Activated naive CD4-positive, alpha-beta T cell treated with anti-CD3 and anti-CD28 coated beads, Interleukin-2, amount 50 U/mL, for 72 hours (primary cell): ENCODE measurements around the gene RAP1GAP2. TPM values are rescaled to one million over a fixed set of nuclear protein-coding genes. Genes with fewer than 3 reads are reported as not detected.

ENCODE experiments used
- ATAC-seq, 2 donors: fragments of 150-1000 bp; cut with Tn5 transposase; 2 replicates each; pipeline ENCODE4 v1.10.0; 2021; ENCODE audit warnings: mild to moderate bottlenecking in 2 of 2, moderate library complexity in 2 of 2
- DNase-seq, 2 donors: peaks; one replicate each; pipeline ENCODE4 v3.0.0; 2021 to 2022; ENCODE audit warnings: low spot score in 2 of 2
- H3K27ac Mint-ChIP-seq, 2 donors: one replicate each; pipeline ENCODE4 v1.8.0; 2022; ENCODE audit warnings: mild to moderate bottlenecking in 2 of 2, mixed read lengths in 2 of 2
- H3K36me3 Mint-ChIP-seq, 2 donors: one replicate each; pipeline ENCODE4 v1.8.0; 2022; ENCODE audit warnings: mixed read lengths in 2 of 2
- H3K9me3 Mint-ChIP-seq, 2 donors: one replicate each; pipeline ENCODE4 v1.8.0; 2022; ENCODE audit warnings: mixed read lengths in 2 of 2
- total RNA-seq, 2 donors: library from RNA; stranded (reverse); gene quantifications; one replicate each; pipeline ENCODE4 v1.2.3, GENCODE V29; 2022

RAP1GAP2 gene
- total RNA-seq, 2 donors from 2014 or later, result 0.29 to 0.50 TPM

DNA sequence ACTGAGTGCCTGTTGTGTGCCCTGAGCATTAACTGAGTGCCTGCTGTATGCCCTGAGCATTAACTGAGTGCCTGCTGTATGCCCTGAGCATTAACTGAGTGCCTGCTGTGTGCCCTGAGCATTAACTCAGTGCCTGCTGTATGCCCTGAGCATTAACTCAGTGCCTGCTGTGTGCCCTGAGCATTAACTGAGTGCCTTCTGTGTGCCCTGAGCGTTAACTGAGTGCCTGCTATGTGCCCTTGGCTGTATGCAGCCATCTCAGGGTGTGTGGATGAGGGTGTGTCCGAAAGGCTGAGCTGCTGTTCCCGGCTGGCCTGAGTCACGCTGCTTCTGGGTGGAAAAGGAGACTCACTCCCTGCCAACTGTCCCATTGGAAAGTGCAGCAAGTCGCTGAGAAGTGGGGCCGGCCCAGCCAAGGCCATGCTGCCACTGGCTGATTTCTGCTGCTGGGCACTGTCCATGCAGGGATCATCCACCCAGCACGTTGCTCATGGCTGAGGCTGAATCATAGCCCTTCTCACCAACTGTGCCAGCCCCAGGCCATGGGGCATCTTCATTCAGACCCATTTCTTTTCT lies 153.3 kb downstream of the RAP1GAP2 start:
- H3K36me3 Mint-ChIP-seq, result no peaks in the 10 kb centered on the region
- ATAC-seq (no peak), DNase-seq (no peak)

DNA sequence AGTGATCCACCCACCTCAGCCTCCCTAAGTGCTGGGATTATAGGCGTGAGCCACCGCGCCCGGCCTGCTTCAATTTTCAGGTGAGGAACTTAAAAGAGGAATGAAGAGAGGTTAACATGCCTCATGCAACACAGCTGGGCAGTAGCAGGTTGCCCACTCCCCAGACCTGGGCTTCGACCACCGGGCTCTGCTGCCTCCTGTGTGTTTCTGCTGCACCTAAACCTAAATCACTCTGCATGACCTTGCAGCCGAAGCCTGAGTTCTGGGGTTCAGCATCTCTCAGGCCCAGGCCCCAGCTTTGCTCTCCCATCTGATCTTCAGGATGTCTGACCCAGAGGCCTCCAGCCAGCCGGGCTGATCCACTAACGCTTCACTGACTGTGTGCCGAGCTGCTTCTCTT lies 154.6 kb downstream of the RAP1GAP2 start:
- ATAC-seq, result no peak
- Mint-ChIP-seq H3K27ac (no peak overlapping the region), H3K9me3 (no peaks in the 10 kb centered on the region), H3K36me3 (no peaks in the 10 kb centered on the region)
- DNase-seq, result no peak

More for the DNA sequence above, 153.3 kb downstream of the RAP1GAP2 start:
- no peaks in the 10 kb centered on the region for H3K9me3 Mint-ChIP-seq
- no peak overlapping the region for H3K27ac Mint-ChIP-seq

DNA sequence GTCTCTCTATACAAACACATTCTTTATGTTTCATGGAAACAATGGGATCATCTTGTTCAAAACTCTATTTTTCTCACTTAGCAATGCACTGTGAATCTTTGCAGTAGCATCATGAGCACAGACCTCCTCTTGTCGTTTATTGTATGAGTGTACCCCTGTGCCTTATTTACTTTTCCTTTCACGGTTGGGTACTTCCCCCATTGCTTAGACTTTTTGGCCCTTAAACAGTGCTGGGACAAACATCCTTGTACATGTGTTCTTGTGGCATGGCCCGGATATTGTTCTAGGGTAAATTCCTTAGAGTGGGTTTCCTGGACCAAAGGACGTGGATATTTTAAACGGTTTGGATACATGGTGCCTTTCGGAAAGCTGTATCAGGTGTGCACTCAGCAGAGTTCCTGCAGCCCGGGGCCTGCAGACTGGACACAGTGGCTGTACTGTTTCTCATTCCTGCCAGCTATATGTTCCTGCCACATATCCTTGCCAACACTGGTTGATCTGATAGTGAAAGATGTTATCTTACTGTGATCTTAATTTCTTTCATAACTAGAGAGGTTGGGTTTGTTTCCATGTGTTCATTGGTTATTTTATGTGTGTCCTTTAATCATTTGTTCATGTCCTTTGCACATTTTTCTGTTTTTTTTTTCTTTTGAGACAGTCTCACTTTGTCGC lies 156.1 kb downstream of the RAP1GAP2 start:
- ATAC-seq, result no peak
- H3K9me3 Mint-ChIP-seq, result no peaks in the 10 kb centered on the region
- no peak overlapping the region for H3K27ac Mint-ChIP-seq

DNA sequence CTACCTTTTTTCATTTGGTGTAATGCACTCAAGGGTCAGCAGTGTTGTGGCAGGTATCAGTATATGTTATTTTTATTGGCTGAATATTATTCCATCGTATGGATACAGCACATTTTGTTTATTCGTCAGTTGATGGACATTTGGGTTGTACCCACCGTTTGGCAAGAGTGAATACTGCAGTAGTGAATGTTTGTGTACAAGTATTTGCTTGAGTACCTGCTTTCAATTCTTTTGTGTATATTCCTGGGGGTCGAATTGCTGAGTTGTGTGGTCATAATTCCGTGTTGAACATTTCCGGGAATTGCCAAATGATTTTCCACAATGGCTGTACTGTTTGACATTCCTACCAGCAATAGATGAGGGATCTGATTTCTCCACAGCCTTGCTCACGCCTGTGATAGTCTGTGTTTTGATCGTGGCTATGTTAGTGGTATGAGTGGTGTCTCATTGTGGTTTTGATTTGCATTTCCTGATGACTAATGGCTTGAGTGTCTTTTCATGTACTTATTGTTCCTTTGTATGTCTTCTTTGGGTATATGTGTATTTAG lies 158.7 kb downstream of the RAP1GAP2 start:
- H3K27ac Mint-ChIP-seq, result no peak overlapping the region
- peak in 1 of 2 donors; percentile 21 for DNase-seq

More for the DNA sequence above, 156.1 kb downstream of the RAP1GAP2 start:
- H3K36me3 Mint-ChIP-seq, result no peaks in the 10 kb centered on the region
- DNase-seq, result no peak

DNA sequence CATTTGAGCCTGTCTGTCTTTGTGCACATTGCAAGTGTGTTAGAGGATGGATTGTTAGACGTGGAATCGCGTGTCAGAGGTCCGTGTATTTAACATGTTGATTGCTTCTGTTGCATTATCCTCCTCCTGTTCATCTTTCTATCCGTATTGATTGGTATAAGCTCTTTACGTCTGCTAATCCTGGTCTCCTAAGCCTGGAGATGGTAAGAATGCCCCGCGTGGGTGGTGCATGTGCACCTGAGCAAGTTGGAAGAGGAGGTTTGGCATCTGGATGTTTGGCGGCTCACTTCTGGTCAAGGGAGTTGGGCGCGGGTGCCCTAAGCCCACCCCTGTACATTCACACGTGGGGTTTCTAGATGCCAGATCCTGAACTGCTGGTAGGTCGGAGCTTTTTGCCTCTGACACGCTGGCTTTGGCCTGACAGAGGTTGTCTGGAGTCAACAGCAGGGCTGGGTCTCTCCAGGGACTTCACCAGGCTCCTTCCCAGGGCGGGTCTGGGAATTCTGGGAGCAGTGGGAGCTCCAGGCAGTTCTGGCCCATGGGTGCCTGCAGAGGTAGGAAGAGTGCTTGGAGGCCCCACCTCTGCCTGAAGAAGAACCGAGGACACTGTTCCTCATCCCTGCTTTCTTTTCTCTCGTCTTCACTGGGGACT lies 159.8 kb downstream of the RAP1GAP2 start:
- no peak overlapping the region for H3K27ac Mint-ChIP-seq
- H3K9me3 Mint-ChIP-seq, result no peaks in the 10 kb centered on the region
- H3K36me3 Mint-ChIP-seq, result no peaks in the 10 kb centered on the region
- peak in 1 of 2 donors; percentile 7 for DNase-seq
- no peak for ATAC-seq

More for the DNA sequence above, 158.7 kb downstream of the RAP1GAP2 start:
- peak; percentile 91 to 97 for ATAC-seq
- Mint-ChIP-seq H3K9me3 (no peaks in the 10 kb centered on the region), H3K36me3 (no peaks in the 10 kb centered on the region)

DNA sequence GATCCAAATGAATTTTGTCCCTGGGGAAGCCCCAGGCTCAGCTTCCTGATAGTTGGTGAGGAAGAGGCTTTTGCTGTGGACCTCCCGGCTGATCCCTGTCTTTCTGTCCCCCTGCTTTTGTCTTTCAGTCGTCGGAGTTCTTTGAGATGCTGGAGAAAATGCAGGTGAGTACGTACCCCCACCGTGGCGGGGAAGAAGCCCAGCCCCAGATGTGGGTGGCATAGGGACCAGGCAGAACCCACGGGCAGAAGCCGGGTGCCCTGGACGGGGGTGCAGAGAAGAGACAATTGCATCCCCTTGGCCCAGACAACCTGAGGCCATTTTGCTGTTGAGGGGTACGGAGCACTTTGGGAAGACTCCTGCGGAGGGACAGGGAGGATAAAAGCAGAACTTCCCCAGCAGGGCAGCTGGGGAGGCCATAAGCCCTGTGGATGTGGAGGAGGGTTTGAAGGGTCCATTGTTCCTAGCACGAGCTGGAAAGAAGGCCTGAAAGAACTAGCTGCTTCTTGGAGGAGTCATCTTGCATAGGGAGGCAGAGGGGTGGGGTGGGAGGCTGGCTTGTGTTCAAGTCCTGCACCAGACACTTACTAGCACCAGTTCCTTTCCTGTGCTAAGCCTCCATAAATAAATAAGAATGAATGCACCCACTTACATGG lies 161.5 kb downstream of the RAP1GAP2 start:
- peak in 1 of 2 donors; percentile 26 for DNase-seq
- Mint-ChIP-seq H3K9me3 (no peaks in the 10 kb centered on the region), H3K36me3 (no peaks in the 10 kb centered on the region), H3K27ac (no peak overlapping the region)
- no peak for ATAC-seq

DNA sequence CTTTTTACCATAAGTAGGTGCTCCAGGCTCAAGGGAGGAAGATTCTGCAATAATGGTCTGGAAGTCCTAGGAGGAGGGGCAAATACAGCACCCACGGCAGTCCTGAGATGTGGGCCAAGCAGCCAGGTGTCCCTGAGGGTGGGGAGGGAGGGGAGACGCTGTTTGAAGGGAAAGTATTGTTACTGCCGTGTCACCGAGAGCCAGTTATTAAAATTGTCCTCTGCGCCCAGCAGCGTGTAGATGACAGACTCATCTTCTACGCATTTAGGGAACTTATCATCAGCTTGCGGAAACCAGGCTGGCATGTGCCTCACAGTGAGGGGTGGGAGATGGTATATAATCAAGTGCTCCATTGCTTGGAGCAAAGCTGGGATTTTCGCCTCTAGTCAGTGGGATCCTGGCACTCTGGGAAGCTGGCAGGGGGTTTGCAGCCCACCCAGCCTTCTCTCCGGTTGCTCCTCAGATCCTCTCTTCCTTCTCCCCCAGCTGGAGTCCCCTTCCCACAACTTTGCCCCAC lies 162.5 kb downstream of the RAP1GAP2 start:
- DNase-seq (peak in 1 of 2 donors; percentile 21), ATAC-seq (no peak)
- no peaks in the 10 kb centered on the region for H3K36me3 Mint-ChIP-seq
- no peaks in the 10 kb centered on the region for H3K9me3 Mint-ChIP-seq
- no peak overlapping the region for H3K27ac Mint-ChIP-seq

DNA sequence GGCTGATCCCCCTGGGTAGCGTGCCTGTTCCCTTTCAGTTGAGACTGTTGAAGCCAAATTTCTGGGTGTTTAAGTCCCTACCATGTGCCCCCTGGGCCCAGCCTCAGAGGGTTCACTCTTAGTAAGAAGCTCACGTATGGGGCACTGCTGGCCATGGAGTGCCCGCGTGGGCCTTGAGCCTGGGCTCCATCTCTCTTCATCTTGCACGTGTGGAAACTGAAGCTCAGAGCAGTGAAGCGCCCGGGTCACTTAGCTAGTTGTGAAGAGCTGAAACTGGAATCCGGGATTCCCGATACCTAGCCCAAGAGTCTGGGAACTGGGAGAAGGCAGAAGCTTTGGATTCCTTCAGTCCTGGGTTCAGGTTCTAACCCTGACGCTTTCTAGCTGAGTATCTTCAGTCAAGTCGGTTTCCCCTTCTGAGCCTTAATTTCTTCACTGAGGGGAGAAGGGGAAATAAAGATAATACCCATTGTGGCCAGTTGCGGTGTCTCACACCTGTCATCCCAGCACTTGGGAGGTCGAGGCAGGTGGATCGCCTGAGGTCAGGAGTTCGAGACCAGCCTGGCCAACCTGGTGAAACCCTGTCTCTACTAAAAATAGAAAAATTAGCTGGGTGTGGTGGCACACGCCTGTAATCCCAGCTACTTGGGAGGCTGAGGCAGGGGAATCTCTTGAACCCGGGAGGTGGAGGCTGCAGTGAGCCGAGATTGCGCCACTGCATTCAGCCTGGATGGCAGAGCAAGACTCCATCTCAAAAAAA lies 163.3 kb downstream of the RAP1GAP2 start:
- no peak for ATAC-seq
- H3K36me3 Mint-ChIP-seq, result no peaks in the 10 kb centered on the region
- DNase-seq, result peak in 1 of 2 donors; percentile 34
- no peak overlapping the region for H3K27ac Mint-ChIP-seq
- H3K9me3 Mint-ChIP-seq, result no peaks in the 10 kb centered on the region

DNA sequence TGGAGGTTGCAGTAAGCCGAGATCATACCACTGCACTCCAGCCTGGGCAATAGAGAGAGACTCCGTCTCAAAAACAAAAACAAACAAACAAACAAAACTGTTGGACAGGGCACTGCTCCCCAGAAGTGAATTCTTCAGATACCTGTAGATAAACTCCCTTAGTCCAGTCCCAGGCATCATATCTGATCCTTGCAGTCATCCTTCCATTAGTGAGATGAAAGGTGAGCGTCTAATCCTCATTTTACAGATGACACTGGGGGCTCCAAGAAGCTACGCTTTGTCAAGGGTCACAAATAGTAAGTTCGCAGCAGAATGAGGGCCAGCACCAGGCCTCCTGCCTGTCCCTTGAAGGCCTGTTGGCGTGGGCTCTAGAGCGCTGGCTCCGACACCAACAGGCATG lies 165.2 kb downstream of the RAP1GAP2 start:
- DNase-seq, result no peak
- no peak overlapping the region for H3K27ac Mint-ChIP-seq
- no peak for ATAC-seq
- H3K9me3 Mint-ChIP-seq, result no peaks in the 10 kb centered on the region
- H3K36me3 Mint-ChIP-seq, result no peaks in the 10 kb centered on the region

DNA sequence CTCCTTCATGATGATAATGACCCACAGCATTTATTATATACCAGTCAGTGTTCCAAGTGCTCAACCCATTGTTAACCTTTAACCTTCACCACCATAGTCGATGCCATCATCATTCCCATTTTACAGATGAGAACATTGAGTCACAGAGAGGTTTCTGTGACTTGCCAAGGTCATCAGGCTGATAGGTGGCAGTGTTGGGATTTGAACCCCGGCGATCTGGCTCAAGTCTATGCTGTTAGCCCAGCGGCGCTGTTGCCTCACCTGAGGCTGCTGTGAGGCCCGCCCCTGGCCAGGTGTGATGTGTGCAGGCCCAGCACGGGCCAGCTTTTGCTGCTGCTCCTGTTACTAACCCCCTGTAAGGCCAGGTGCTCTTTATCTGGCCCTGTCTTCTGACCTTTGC lies 166.0 kb downstream of the RAP1GAP2 start:
- Mint-ChIP-seq H3K27ac (peak overlapping the region in 1 of 2 donors; percentile 30), H3K9me3 (no peaks in the 10 kb centered on the region), H3K36me3 (no peaks in the 10 kb centered on the region)
- ATAC-seq (no peak), DNase-seq (no peak)

DNA sequence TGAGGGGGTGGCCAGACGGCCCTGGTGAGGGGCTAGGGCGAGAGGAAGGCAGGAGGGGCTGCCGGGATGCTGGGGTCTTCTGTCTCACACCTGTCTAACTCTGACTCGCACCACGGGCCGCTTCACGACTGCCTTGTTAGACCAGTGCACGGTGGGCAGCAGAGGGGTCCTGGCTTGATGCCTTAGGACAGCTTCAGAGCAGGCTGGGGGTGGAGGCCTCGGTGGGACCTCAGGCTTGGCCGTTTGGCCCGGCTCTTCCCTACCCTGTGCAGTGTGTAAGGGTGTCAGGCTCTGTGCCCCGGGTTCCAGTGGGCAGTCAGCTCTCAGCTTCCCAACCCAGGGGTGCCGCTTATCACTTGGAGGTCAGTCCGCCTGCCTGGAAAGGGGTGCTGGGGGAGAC lies 166.5 kb downstream of the RAP1GAP2 start:
- Mint-ChIP-seq H3K9me3 (no peaks in the 10 kb centered on the region), H3K36me3 (no peaks in the 10 kb centered on the region), H3K27ac (peak overlapping the region in 1 of 2 donors; percentile 30)
- ATAC-seq (no peak), DNase-seq (no peak)

DNA sequence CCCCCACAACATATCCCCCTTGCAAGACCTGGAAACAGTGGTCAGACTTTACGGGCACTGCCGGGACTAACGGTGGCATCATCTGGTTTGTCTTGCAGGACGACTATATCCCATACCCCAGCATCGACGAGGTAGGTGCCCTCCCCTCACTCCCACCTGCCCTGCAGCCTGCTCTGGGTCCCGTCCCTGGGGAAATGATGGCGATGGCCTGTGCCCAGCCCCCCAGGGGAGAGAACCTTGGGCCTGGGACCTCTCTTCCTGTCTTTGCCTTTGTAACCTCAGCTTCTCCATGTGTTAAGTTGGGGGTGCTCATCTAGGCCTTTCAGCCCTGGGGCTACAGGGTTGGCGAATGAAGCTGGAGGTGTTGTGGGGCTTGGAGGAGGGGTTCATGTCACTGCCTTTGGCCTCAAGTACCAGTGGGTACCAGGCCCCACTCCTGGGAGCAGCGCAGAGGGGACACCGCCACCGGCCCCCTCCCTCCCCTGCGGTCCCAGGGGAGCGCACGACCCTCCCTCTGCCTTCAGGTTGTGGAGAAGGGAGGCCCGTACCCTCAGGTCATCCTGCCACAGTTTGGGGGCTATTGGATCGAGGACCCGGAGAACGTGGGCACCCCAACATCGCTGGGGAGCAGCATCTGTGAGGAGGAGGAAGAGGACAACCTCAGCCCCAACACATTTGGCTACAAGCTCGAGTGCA lies 167.2 kb downstream of the RAP1GAP2 start:
- H3K27ac Mint-ChIP-seq, result no peak overlapping the region
- DNase-seq, result no peak
- no peaks in the 10 kb centered on the region for H3K36me3 Mint-ChIP-seq
- no peaks in the 10 kb centered on the region for H3K9me3 Mint-ChIP-seq
- no peak for ATAC-seq

DNA sequence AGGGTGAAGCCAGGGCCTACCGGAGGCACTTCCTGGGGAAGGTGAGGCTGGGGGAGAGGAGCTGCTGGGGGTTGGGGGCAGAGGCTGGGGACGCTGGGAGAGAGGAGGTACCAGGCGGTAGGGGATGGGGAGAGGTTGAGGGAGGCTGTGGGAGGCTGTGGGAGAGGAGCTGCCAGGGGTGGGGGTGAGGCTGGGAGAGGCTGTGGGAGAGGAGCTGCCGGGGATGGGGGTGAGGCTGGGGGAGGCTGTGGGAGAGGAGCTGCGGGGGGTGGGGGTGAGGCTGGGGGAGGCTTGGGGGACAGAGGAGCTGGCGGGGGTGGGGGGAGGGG lies 167.8 kb downstream of the RAP1GAP2 start:
- no peak for DNase-seq
- no peak for ATAC-seq
- Mint-ChIP-seq H3K36me3 (no peaks in the 10 kb centered on the region), H3K9me3 (no peaks in the 10 kb centered on the region), H3K27ac (no peak overlapping the region)

DNA sequence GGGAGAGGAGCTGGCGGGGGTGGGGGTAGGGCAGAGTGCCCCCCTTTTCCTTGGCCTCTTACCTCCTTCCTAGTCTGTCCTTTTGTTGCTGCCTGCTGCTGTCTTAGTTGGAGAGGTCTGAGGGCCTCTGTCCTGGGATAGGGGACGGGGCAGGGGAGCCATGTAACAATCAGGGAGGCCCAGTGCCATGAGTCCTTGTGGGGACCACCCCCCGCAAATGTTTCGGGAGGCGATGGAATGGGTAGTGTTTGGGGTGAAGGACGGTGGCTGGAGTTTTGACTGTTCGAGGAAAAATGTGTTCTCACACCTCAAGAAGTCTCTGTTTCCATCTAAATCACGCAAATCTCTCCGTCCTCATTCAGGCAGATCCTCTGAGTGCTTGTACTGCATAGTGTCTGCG lies 168.1 kb downstream of the RAP1GAP2 start:
- Mint-ChIP-seq H3K9me3 (no peaks in the 10 kb centered on the region), H3K36me3 (no peaks in the 10 kb centered on the region), H3K27ac (no peak overlapping the region)
- DNase-seq, result no peak
- ATAC-seq, result no peak

DNA sequence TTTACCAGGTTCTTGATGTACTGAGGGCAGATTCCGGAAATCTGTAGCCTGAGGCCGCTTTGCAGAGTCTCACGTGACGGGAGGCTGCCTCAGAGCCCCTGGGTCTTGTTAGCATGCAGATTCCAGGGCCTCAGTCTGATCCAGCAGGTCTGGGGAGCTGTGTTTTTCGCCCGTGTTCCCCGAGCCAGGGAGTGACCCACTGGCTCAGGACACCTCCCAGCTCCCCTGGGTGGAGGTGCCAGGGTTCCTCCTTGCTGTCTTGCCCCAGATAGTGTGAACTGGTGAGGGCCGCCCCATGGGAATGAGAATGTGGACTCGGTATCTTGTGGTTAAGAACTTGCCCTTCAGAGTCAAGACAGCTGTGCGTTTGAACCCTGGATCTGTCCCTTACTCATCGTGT lies 168.6 kb downstream of the RAP1GAP2 start:
- DNase-seq (no peak), ATAC-seq (no peak)
- Mint-ChIP-seq H3K9me3 (no peaks in the 10 kb centered on the region), H3K27ac (no peak overlapping the region), H3K36me3 (no peaks in the 10 kb centered on the region)
